Sigmoid colon (tissue), 4 donors: ENCODE results near the gene FAM43B.
A peak's percentile ranks its signal among the peaks of the same experiment; 100 is the strongest.

ENCODE experiments used
- POLR2A ChIP-seq, 2 donors: fragments of 450-650 bp; IDR thresholded peaks; one replicate each; pipeline ENCODE4 v1.6.1; 2016; ENCODE audit warnings: antibody characterized with exemption in 2 of 2, mild to moderate bottlenecking in 2 of 2, moderate library complexity in 2 of 2
- POLR2AphosphoS5 ChIP-seq, 4 donors: sonication (generic); formaldehyde crosslinking; IDR thresholded peaks; one replicate each; pipeline ENCODE4 v1.6.1; 2017; ENCODE audit warnings: antibody characterized with exemption in 4 of 4
- TF ChIP-seq, protein P1 (sequence below), 4 experiments: fragments of 450-650 bp in 3 of 4; fragments of 200-600 bp in 1 of 4; IDR thresholded peaks; one replicate each; pipeline ENCODE4 v1.5.1; 2016 to 2019; ENCODE audit warnings: antibody characterized with exemption in 4 of 4, mild to moderate bottlenecking in 3 of 4, moderate library complexity in 2 of 4

GRCh38 chr1:20589331-20590278 lies 37.2 kb downstream of the FAM43B start:
- TF ChIP-seq POLR2A (IDR thresholded peaks at IDR 0.05) (no peak), POLR2AphosphoS5 (IDR thresholded peaks at IDR 0.05) (peak in 1 of 4 donors; percentile 28)
- TF ChIP-seq, protein P1, sequence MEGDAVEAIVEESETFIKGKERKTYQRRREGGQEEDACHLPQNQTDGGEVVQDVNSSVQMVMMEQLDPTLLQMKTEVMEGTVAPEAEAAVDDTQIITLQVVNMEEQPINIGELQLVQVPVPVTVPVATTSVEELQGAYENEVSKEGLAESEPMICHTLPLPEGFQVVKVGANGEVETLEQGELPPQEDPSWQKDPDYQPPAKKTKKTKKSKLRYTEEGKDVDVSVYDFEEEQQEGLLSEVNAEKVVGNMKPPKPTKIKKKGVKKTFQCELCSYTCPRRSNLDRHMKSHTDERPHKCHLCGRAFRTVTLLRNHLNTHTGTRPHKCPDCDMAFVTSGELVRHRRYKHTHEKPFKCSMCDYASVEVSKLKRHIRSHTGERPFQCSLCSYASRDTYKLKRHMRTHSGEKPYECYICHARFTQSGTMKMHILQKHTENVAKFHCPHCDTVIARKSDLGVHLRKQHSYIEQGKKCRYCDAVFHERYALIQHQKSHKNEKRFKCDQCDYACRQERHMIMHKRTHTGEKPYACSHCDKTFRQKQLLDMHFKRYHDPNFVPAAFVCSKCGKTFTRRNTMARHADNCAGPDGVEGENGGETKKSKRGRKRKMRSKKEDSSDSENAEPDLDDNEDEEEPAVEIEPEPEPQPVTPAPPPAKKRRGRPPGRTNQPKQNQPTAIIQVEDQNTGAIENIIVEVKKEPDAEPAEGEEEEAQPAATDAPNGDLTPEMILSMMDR (IDR thresholded peaks at IDR 0.05) = no peak
